ENCODE measurements around the gene GSTM1. TPM values are rescaled to one million over a fixed set of nuclear protein-coding genes. Genes with fewer than 3 reads are reported as not detected.
"Not testable (repeated sequence)": the region's sequence is repeated elsewhere in the genome, so short reads cannot be mapped to it uniquely, and the experiment has no call there.

The GSTM1 gene
- total and polyA plus RNA-seq, 4 donors, result 1.5 to 28.5 (median 1.8) TPM; not detected in 1

DNA sequence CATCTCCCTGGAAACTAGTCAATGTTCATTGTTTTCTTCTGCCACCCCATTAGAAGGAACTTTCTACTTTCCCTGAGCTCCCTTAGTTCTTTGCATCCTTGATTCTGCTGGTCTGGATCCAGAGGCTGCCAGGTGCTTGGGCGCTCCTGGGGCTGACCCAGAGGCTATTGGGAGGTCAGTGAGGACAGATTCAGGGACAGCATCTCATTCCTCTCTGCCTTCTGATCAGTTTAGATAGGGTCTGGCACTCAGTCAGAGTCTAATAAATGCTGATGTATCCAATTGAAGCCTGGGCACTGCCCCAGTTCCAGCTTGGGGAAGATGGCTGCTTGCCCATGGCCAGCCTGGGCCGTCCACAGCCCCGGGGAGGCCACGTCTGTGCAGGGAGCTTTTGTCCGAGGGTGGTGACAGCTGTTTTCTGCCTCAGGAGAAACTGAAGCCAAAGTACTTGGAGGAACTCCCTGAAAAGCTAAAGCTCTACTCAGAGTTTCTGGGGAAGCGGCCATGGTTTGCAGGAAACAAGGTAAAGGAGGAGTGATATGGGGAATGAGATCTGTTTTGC, 2.3 kb downstream of the GSTM1 start:
- Histone ChIP-seq H3K27ac (ENCODE audit: low read depth, low read length) (no peak overlapping the region), H3K36me3 (ENCODE audit: control insufficient read depth, insufficient read depth, low read length) (peaks cover 5% of the 10 kb centered on the region), H3K4me3 (ENCODE audit: low read depth, low read length) (no peak overlapping the region), H3K27me3 (ENCODE audit: control insufficient read depth, insufficient read depth, low read length) (no peaks in the 10 kb centered on the region), H3K4me1 (ENCODE audit: control insufficient read depth, insufficient read depth, low read length) (no peaks in the 10 kb centered on the region), H3K9me3 (ENCODE audit: control insufficient read depth, insufficient read depth, low read length) (no peaks in the 10 kb centered on the region)
- no CpG with 5 or more reads among the region's 6 CpGs for WGBS (ENCODE audit: insufficient coverage)
- DNase-seq (ENCODE audit: low read depth in 4 of 6, low spot score in 6 of 6), result peak in 1 of 6 donors; percentile 27

- Histone ChIP-seq H3K27ac (ENCODE audit: low read depth, low read length) (no peak overlapping the region), H3K9me3 (ENCODE audit: control insufficient read depth, insufficient read depth, low read length) (no peaks in the 10 kb centered on the region), H3K36me3 (ENCODE audit: control insufficient read depth, insufficient read depth, low read length) (peaks cover 5% of the 10 kb centered on the region), H3K4me1 (ENCODE audit: control insufficient read depth, insufficient read depth, low read length) (no peaks in the 10 kb centered on the region), H3K4me3 (ENCODE audit: low read depth, low read length) (no peak overlapping the region), H3K27me3 (ENCODE audit: control insufficient read depth, insufficient read depth, low read length) (no peaks in the 10 kb centered on the region)
- WGBS (ENCODE audit: insufficient coverage), result no CpG with 5 or more reads among the region's 6 CpGs
- DNase-seq (ENCODE audit: low read depth in 4 of 6, low spot score in 6 of 6), result no peak
Measured at GRCh38 chr1:109691759-109692158, 4.1 kb downstream of the GSTM1 start.

GRCh38 chr1:109694400-109694799, 6.8 kb downstream of the GSTM1 start:
- WGBS (ENCODE audit: insufficient coverage), result no CpG with 5 or more reads among the region's 5 CpGs
- not testable (repeated sequence) for H3K36me3 ChIP-seq (ENCODE audit: control insufficient read depth, insufficient read depth, low read length); H3K27ac ChIP-seq (ENCODE audit: low read depth, low read length); H3K9me3 ChIP-seq (ENCODE audit: control insufficient read depth, insufficient read depth, low read length); H3K27me3 ChIP-seq (ENCODE audit: control insufficient read depth, insufficient read depth, low read length); H3K4me1 ChIP-seq (ENCODE audit: control insufficient read depth, insufficient read depth, low read length); DNase-seq (ENCODE audit: low read depth in 4 of 6, low spot score in 6 of 6); H3K4me3 ChIP-seq (ENCODE audit: low read depth, low read length)

DNA sequence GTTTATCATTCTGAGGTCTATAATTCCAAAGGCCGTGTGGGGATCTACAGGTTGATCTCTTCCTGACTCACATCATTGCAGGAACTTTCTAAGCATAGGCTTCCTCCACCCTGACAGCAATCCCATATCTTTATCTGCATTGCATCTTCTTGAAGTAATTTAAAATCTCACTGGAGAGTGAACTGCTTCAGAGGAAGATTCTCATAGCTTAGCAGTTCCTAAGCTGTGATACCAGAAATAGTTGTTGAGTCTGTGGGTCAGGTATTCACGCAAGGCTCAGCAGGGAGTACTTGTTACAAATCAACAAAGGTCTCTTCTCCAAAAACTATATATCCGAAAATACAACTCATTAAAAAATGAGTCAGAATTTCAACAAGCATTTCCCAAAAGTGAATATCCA, 7.5 kb downstream of the GSTM1 start:
- H3K4me3 ChIP-seq (ENCODE audit: low read depth, low read length); H3K27ac ChIP-seq (ENCODE audit: low read depth, low read length); H3K36me3 ChIP-seq (ENCODE audit: control insufficient read depth, insufficient read depth, low read length); H3K9me3 ChIP-seq (ENCODE audit: control insufficient read depth, insufficient read depth, low read length); DNase-seq (ENCODE audit: low read depth in 4 of 6, low spot score in 6 of 6); H3K27me3 ChIP-seq (ENCODE audit: control insufficient read depth, insufficient read depth, low read length); H3K4me1 ChIP-seq (ENCODE audit: control insufficient read depth, insufficient read depth, low read length): not testable (repeated sequence)
- no CpG with 5 or more reads among the region's 3 CpGs for WGBS (ENCODE audit: insufficient coverage)

DNA sequence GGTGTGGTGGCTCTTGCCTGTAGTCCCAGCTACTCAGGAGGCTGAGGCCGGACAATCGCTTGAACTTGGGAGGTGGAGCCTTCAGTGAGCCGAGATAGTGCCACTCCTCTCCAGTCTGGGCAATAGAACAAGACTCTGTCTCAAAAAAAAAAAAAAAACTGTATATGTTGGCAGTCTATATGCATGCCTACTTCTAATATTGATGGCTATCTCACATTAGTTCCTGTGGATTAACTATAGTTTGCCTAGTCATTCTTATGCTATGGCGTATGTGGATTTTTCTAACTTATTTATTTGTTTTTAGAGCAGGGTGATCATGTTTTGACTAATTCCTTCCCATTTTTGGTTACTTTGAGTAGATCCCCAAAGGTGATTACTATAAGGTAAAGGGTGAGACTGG, 9.4 kb downstream of the GSTM1 start:
- no peak overlapping the region for H3K27ac ChIP-seq (ENCODE audit: low read depth, low read length)
- no peak overlapping the region for H3K4me3 ChIP-seq (ENCODE audit: low read depth, low read length)
- no peaks in the 10 kb centered on the region for H3K36me3 ChIP-seq (ENCODE audit: control insufficient read depth, insufficient read depth, low read length)
- H3K4me1 ChIP-seq (ENCODE audit: control insufficient read depth, insufficient read depth, low read length), result no peaks in the 10 kb centered on the region
- no peak for DNase-seq (ENCODE audit: low read depth in 4 of 6, low spot score in 6 of 6)
- H3K27me3 ChIP-seq (ENCODE audit: control insufficient read depth, insufficient read depth, low read length), result no peaks in the 10 kb centered on the region
- WGBS (ENCODE audit: insufficient coverage), result no CpG with 5 or more reads among the region's 4 CpGs
- H3K9me3 ChIP-seq (ENCODE audit: control insufficient read depth, insufficient read depth, low read length), result no peaks in the 10 kb centered on the region

DNA sequence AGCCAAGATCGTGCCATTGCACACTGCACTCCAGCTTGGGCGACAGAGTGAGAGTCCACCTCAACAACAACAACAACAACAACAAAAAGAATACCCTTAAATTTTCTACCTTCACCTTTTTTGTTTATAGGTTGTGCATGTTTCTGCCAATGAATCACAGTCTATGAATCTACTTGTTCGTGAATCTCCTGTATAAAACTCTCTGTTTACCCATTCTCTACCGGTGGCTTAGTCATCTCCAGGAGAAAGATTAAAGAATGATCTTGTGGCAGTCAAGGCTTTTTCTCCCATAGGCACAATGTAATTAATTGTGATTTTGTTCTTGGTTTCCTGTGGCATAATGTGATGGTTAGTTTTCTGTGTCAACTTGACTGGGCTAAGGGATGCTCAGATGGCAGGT, 10.2 kb downstream of the GSTM1 start:
- no CpG with 5 or more reads among the region's 4 CpGs for WGBS (ENCODE audit: insufficient coverage)
- H3K27ac ChIP-seq (ENCODE audit: low read depth, low read length); H3K4me1 ChIP-seq (ENCODE audit: control insufficient read depth, insufficient read depth, low read length); H3K4me3 ChIP-seq (ENCODE audit: low read depth, low read length); DNase-seq (ENCODE audit: low read depth in 4 of 6, low spot score in 6 of 6); H3K27me3 ChIP-seq (ENCODE audit: control insufficient read depth, insufficient read depth, low read length); H3K9me3 ChIP-seq (ENCODE audit: control insufficient read depth, insufficient read depth, low read length); H3K36me3 ChIP-seq (ENCODE audit: control insufficient read depth, insufficient read depth, low read length): not testable (repeated sequence)

GRCh38 chr1:109702940-109703339, 15.3 kb downstream of the GSTM1 start:
- H3K27me3 ChIP-seq (ENCODE audit: control insufficient read depth, insufficient read depth, low read length); H3K36me3 ChIP-seq (ENCODE audit: control insufficient read depth, insufficient read depth, low read length); H3K4me3 ChIP-seq (ENCODE audit: low read depth, low read length); H3K27ac ChIP-seq (ENCODE audit: low read depth, low read length); H3K9me3 ChIP-seq (ENCODE audit: control insufficient read depth, insufficient read depth, low read length); DNase-seq (ENCODE audit: low read depth in 4 of 6, low spot score in 6 of 6); H3K4me1 ChIP-seq (ENCODE audit: control insufficient read depth, insufficient read depth, low read length): not testable (repeated sequence)
- 100% methylated on average over 2 of the region's 3 CpGs for WGBS (ENCODE audit: insufficient coverage)

DNA sequence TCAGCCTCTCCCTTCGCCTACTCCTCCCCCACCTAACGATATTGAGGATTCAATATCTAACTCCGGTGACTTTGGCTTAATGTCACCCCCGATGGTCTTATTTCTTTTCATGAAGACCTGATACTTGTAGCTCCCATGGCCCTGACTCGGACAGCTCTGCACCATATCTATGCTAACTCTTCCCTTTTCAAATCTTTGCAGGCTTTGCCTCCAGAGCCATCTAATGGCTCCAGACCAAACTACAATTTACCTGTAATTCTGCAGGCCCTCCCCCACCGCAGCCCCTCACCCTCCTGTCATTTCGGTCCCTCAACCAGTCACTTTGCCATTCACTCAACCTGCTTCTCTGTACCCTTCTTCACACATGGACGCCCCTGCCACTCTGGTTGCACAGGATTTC, 16.6 kb downstream of the GSTM1 start:
- Histone ChIP-seq H3K9me3 (ENCODE audit: control insufficient read depth, insufficient read depth, low read length) (peaks cover 1% of the 10 kb centered on the region), H3K4me3 (ENCODE audit: low read depth, low read length) (no peak overlapping the region), H3K27me3 (ENCODE audit: control insufficient read depth, insufficient read depth, low read length) (no peaks in the 10 kb centered on the region), H3K27ac (ENCODE audit: low read depth, low read length) (no peak overlapping the region), H3K36me3 (ENCODE audit: control insufficient read depth, insufficient read depth, low read length) (no peaks in the 10 kb centered on the region), H3K4me1 (ENCODE audit: control insufficient read depth, insufficient read depth, low read length) (no peaks in the 10 kb centered on the region)
- peak in 1 of 6 donors; percentile 34 for DNase-seq (ENCODE audit: low read depth in 4 of 6, low spot score in 6 of 6)
- WGBS (ENCODE audit: insufficient coverage), result 66% methylated on average over 8 of the region's 8 CpGs

- 88% methylated on average over 4 of the region's 4 CpGs for WGBS (ENCODE audit: insufficient coverage)
- Histone ChIP-seq H3K9me3 (ENCODE audit: control insufficient read depth, insufficient read depth, low read length) (peaks cover 1% of the 10 kb centered on the region), H3K27ac (ENCODE audit: low read depth, low read length) (no peak overlapping the region), H3K36me3 (ENCODE audit: control insufficient read depth, insufficient read depth, low read length) (no peaks in the 10 kb centered on the region), H3K4me1 (ENCODE audit: control insufficient read depth, insufficient read depth, low read length) (no peaks in the 10 kb centered on the region), H3K27me3 (ENCODE audit: control insufficient read depth, insufficient read depth, low read length) (no peaks in the 10 kb centered on the region), H3K4me3 (ENCODE audit: low read depth, low read length) (no peak overlapping the region)
- DNase-seq (ENCODE audit: low read depth in 4 of 6, low spot score in 6 of 6), result no peak
Measured at GRCh38 chr1:109705411-109705810, 17.8 kb downstream of the GSTM1 start.

DNA sequence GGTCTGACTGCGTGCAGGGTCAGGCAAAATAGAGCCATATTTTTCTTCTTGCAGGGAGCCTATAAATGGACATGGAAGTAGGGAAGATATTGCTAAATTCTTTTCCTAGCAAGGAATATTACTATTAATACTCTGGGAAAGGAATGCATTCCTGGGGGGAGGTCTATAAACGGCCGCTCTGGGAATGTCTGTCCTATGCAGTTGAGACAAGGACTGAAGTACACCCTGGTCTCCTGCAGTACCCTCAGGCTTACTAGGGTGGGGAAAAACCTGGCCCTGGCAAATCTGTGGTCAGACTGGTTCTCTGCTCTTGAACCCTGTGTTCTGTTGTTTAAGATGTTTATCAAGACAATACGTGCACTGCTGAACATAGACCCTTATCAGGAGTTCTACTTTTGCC, 21.3 kb downstream of the GSTM1 start:
- not testable (repeated sequence) for H3K27me3 ChIP-seq (ENCODE audit: control insufficient read depth, insufficient read depth, low read length); H3K36me3 ChIP-seq (ENCODE audit: control insufficient read depth, insufficient read depth, low read length); H3K4me3 ChIP-seq (ENCODE audit: low read depth, low read length); H3K27ac ChIP-seq (ENCODE audit: low read depth, low read length); H3K4me1 ChIP-seq (ENCODE audit: control insufficient read depth, insufficient read depth, low read length); H3K9me3 ChIP-seq (ENCODE audit: control insufficient read depth, insufficient read depth, low read length); DNase-seq (ENCODE audit: low read depth in 4 of 6, low spot score in 6 of 6)
- 83% methylated on average over 1 of the region's 4 CpGs for WGBS (ENCODE audit: insufficient coverage)
